ENCODE measurements around the gene PAWR.

Gene PAWR, protein sequence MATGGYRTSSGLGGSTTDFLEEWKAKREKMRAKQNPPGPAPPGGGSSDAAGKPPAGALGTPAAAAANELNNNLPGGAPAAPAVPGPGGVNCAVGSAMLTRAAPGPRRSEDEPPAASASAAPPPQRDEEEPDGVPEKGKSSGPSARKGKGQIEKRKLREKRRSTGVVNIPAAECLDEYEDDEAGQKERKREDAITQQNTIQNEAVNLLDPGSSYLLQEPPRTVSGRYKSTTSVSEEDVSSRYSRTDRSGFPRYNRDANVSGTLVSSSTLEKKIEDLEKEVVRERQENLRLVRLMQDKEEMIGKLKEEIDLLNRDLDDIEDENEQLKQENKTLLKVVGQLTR

DNA sequence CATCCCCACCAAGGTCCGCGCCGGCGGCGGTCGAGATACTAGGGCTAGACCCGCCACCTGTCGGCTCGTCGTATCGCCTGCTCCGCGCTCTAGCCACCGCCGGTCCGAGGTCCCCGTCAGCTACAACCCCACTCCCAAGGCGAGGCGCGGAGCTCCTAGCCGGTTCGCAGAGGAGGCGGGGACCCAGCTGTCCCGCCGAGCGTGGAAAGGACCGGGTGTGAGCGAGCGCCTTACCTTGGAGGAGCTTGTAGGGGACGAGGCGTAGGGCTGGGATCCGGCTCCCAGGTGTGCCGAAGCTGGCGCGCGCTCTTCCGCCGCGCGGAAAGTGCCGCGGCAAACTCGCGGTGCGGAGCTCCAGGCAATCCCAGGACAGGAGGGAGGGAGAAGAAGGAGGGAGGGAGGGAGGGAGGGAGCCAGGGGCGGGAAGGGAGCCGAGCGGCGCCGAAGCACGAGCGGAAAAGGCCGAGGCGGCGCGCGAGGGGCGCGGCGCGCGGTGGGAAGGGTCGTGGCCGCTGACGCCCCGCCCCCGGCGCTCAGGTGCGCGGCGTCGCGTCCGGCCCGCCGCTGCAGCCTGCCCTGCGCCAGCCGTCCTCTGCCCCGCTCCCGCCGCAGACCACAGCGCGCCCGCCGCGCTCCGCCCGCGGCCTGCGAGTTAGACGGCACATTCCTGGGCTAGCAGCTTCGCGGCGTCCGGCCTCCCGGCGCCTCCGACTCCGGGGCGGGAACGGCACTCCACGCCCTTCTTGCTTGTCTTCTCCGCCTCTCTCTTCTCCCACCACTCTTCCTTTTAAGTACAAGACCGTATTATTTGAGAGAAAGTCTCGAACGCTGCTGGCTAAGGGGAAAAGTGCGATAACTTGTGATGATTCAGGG, at the start of gene PAWR:
Gene PAWR, minus strand, starts transcription at position 327 of the 873 bp plus-strand sequence. CDS start 720 bp downstream, outside the sequence.
- ATAC-seq = peak; percentile 69
- TF ChIP-seq BACH2 (CRISPR knock-in tag; IDR thresholded peaks at IDR 0.05; ENCODE audit: borderline replicate concordance) = no peak
- TF ChIP-seq ZNF8 (CRISPR knock-in tag; IDR thresholded peaks at IDR 0.05) = no peak
- TF ChIP-seq ISL1 (CRISPR knock-in tag; IDR thresholded peaks at IDR 0.05) = no peak
- TF ChIP-seq, protein P1, sequence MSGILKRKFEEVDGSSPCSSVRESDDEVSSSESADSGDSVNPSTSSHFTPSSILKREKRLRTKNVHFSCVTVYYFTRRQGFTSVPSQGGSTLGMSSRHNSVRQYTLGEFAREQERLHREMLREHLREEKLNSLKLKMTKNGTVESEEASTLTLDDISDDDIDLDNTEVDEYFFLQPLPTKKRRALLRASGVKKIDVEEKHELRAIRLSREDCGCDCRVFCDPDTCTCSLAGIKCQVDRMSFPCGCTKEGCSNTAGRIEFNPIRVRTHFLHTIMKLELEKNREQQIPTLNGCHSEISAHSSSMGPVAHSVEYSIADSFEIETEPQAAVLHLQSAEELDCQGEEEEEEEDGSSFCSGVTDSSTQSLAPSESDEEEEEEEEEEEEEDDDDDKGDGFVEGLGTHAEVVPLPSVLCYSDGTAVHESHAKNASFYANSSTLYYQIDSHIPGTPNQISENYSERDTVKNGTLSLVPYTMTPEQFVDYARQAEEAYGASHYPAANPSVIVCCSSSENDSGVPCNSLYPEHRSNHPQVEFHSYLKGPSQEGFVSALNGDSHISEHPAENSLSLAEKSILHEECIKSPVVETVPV (CRISPR knock-in tag; IDR thresholded peaks at IDR 0.05) = no peak
- TF ChIP-seq ESRRG (CRISPR knock-in tag; IDR thresholded peaks at IDR 0.05) = no peak
- no peak for TF ChIP-seq ZNF70 (CRISPR knock-in tag; IDR thresholded peaks at IDR 0.05)
- TF ChIP-seq, protein P2, sequence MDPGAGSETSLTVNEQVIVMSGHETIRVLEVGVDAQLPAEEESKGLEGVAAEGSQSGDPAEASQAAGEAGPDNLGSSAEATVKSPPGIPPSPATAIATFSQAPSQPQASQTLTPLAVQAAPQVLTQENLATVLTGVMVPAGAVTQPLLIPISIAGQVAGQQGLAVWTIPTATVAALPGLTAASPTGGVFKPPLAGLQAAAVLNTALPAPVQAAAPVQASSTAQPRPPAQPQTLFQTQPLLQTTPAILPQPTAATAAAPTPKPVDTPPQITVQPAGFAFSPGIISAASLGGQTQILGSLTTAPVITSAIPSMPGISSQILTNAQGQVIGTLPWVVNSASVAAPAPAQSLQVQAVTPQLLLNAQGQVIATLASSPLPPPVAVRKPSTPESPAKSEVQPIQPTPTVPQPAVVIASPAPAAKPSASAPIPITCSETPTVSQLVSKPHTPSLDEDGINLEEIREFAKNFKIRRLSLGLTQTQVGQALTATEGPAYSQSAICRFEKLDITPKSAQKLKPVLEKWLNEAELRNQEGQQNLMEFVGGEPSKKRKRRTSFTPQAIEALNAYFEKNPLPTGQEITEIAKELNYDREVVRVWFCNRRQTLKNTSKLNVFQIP (CRISPR knock-in tag; IDR thresholded peaks at IDR 0.05; ENCODE audit: borderline replicate concordance, low read depth) = no peak
- no peak for TF ChIP-seq ZNF565 (CRISPR knock-in tag; conservative IDR thresholded peaks at IDR 0.05; ENCODE audit: low read depth)
- TF ChIP-seq ARNTL (CRISPR knock-in tag; IDR thresholded peaks at IDR 0.05; ENCODE audit: borderline replicate concordance, low read depth) = no peak
- no peak for TF ChIP-seq GLIS3 (CRISPR knock-in tag; IDR thresholded peaks at IDR 0.05)
- no peak for TF ChIP-seq PPARA (CRISPR knock-in tag; IDR thresholded peaks at IDR 0.05; ENCODE audit: borderline replicate concordance)
- TF ChIP-seq, protein P3, sequence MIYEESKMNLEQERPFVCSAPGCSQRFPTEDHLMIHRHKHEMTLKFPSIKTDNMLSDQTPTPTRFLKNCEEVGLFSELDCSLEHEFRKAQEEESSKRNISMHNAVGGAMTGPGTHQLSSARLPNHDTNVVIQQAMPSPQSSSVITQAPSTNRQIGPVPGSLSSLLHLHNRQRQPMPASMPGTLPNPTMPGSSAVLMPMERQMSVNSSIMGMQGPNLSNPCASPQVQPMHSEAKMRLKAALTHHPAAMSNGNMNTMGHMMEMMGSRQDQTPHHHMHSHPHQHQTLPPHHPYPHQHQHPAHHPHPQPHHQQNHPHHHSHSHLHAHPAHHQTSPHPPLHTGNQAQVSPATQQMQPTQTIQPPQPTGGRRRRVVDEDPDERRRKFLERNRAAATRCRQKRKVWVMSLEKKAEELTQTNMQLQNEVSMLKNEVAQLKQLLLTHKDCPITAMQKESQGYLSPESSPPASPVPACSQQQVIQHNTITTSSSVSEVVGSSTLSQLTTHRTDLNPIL (CRISPR knock-in tag; IDR thresholded peaks at IDR 0.05; ENCODE audit: low read depth) = no peak
- TF ChIP-seq RARB (CRISPR knock-in tag; IDR thresholded peaks at IDR 0.05) = no peak
- no peak for TF ChIP-seq ZFP30 (CRISPR knock-in tag; IDR thresholded peaks at IDR 0.05)
- TF ChIP-seq, protein P4, sequence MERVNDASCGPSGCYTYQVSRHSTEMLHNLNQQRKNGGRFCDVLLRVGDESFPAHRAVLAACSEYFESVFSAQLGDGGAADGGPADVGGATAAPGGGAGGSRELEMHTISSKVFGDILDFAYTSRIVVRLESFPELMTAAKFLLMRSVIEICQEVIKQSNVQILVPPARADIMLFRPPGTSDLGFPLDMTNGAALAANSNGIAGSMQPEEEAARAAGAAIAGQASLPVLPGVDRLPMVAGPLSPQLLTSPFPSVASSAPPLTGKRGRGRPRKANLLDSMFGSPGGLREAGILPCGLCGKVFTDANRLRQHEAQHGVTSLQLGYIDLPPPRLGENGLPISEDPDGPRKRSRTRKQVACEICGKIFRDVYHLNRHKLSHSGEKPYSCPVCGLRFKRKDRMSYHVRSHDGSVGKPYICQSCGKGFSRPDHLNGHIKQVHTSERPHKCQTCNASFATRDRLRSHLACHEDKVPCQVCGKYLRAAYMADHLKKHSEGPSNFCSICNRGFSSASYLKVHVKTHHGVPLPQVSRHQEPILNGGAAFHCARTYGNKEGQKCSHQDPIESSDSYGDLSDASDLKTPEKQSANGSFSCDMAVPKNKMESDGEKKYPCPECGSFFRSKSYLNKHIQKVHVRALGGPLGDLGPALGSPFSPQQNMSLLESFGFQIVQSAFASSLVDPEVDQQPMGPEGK (CRISPR knock-in tag; IDR thresholded peaks at IDR 0.05; ENCODE audit: borderline replicate concordance) = no peak
- TF ChIP-seq SNAI2 (CRISPR knock-in tag; IDR thresholded peaks at IDR 0.05) = no peak
- TF ChIP-seq TOX (CRISPR knock-in tag; IDR thresholded peaks at IDR 0.05; ENCODE audit: borderline replicate concordance) = no peak
- TF ChIP-seq OSR1 (CRISPR knock-in tag; IDR thresholded peaks at IDR 0.05) = no peak
- no peak for TF ChIP-seq ZFP3 (CRISPR knock-in tag; IDR thresholded peaks at IDR 0.05)
- no peak for TF ChIP-seq ZC3H10 (CRISPR knock-in tag; IDR thresholded peaks at IDR 0.05)

DNA sequence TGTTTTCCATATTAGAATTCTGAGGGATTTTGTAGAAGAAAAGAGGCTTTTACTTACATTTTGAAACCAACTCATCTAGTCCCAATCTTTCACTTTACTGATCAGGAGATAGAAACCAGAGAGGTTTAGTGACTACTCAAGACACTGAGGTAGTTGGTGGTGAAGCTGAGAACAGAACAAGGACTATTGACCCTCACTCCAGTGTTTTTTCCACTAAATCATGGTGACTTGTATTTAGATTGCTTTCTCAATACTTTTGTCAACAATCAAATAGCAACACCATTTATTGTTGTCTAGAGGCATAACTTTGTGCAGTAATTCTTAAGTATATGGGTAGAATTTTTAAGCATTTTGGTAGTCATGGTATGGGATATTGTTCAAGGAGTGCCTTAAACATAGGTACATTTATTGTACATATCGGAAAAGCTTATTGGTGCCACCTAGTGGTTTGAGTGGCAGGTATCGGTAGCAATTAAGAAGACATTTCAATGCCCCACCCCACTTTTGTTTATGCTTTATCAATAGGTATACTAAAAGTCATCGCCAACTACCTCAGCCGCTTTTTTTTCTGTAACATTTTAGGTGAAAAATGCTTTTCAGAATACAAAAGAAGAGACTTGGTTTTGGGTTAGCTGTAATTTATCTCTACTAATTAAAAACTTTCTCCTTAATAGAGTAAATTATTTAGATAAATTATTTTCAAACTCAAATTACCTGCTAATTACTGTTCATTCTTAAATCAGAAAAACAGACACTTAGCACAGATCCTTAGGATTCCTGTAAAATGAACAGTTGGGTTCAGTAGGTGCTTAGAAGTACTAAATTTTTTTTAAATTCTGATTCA, 47.3 kb upstream of the PAWR start:
- peak; percentile 43; the same call in 2 of the 3 replicates for ATAC-seq
- TF ChIP-seq, protein P4 (CRISPR knock-in tag; IDR thresholded peaks at IDR 0.05; ENCODE audit: borderline replicate concordance) = no peak
- TF ChIP-seq, protein P5, sequence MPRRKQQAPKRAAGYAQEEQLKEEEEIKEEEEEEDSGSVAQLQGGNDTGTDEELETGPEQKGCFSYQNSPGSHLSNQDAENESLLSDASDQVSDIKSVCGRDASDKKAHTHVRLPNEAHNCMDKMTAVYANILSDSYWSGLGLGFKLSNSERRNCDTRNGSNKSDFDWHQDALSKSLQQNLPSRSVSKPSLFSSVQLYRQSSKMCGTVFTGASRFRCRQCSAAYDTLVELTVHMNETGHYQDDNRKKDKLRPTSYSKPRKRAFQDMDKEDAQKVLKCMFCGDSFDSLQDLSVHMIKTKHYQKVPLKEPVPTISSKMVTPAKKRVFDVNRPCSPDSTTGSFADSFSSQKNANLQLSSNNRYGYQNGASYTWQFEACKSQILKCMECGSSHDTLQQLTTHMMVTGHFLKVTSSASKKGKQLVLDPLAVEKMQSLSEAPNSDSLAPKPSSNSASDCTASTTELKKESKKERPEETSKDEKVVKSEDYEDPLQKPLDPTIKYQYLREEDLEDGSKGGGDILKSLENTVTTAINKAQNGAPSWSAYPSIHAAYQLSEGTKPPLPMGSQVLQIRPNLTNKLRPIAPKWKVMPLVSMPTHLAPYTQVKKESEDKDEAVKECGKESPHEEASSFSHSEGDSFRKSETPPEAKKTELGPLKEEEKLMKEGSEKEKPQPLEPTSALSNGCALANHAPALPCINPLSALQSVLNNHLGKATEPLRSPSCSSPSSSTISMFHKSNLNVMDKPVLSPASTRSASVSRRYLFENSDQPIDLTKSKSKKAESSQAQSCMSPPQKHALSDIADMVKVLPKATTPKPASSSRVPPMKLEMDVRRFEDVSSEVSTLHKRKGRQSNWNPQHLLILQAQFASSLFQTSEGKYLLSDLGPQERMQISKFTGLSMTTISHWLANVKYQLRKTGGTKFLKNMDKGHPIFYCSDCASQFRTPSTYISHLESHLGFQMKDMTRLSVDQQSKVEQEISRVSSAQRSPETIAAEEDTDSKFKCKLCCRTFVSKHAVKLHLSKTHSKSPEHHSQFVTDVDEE (CRISPR knock-in tag; IDR thresholded peaks at IDR 0.05) = no peak
- TF ChIP-seq PPARA (CRISPR knock-in tag; IDR thresholded peaks at IDR 0.05; ENCODE audit: borderline replicate concordance) = no peak
- TF ChIP-seq ZNF8 (CRISPR knock-in tag; IDR thresholded peaks at IDR 0.05) = no peak
- TF ChIP-seq, protein P2 (CRISPR knock-in tag; IDR thresholded peaks at IDR 0.05; ENCODE audit: borderline replicate concordance, low read depth) = no peak
- TF ChIP-seq, protein P1 (CRISPR knock-in tag; IDR thresholded peaks at IDR 0.05) = no peak
- TF ChIP-seq ARNTL (CRISPR knock-in tag; IDR thresholded peaks at IDR 0.05; ENCODE audit: borderline replicate concordance, low read depth) = no peak
- TF ChIP-seq RARB (CRISPR knock-in tag; IDR thresholded peaks at IDR 0.05) = no peak
